IPS-18c (cell line): ENCODE results near the gene KYAT1.

Source experiments
- H3K4me3 ChIP-seq: 2 replicates; pipeline ENCODE4 v1.7.0; 2013; ENCODE audit warnings: low read depth, mild to moderate bottlenecking, low read length, moderate library complexity; ENCODE audit not compliant: insufficient read depth
- H3K9me3 ChIP-seq: one replicate; pipeline ENCODE4 v1.6.1; 2013; ENCODE audit warnings: mild to moderate bottlenecking, low read length, moderate library complexity; ENCODE audit not compliant: control insufficient read depth, insufficient read depth

Gene KYAT1

DNA sequence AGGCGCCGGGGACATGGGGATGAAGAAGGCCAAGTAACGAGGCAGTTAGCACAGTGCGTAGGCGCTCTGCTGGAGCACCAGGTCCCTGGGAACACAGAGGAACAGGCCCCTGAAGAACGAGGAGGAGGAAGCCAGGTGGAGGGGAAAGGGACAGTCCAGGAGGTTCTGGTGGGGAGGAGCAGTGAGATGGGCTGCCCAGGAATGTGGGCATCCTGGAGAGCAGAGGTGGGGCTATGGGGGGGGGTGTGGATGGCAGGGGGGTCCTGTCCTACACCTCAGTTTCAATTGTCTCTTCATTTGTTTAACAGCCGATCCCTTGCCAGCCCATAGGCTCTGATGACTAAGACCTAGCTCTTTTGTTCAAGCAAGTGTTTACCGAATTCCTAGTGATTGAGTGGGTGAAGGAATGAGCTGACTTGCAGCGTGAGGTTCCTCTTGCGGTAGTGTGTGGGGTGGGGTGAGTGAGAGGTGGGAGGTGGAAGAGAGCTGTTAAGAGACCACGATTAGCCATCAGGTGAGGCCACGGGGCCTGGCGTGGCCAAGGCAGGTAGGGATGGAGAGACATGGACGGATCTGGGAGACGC is 30.6 kb upstream of the KYAT1 start:
- Histone ChIP-seq H3K9me3 (no peaks in the 10 kb centered on the region), H3K4me3 (peak overlapping the region; percentile 15; the same call in 1 of the 2 replicates)

DNA sequence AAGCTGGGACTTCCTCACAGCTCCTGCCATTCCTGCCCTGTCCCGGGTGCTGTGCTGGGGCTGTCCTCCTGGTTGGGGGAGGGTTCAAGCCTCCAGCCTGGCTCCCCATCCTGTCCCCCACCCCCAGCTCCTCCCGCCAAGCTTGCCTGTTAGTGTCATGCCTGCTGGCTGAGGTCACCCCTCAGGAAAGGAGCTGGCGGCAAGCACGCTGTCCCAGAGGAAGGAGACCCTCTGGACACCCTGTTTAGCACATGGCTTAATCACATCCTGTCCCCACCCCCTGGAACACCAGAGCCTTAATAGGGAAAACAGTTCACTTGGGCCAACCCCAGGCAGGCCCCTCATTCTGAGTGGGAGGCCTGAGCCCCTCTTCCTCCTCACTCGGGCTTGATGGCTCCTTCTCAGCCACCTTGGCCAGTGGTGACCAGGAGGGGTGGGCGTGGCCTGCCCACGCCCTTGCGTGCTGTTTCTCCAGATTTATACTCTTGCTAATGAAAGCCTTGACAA is 29.8 kb upstream of the KYAT1 start:
- no peaks in the 10 kb centered on the region for H3K9me3 ChIP-seq
- no peak overlapping the region for H3K4me3 ChIP-seq

DNA sequence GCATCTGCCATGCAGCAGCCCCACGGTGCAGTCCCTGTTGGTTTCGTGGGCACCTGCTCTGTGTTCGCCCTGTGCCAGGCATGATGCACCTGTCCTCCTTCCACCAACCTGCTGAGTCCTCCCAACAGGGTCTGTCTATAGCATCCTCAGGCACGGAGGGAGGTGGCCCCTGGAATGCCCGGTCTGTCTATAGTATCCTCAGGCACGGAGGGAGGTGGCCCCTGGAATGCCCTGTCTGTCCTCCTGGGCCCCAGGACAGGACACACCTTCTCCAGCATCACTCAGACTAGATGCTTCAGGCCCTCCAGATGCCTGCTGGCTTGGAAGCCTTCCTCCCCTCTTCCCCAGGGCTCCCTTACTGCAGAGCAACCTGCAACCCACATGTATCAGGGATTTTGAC is 29.2 kb upstream of the KYAT1 start:
- H3K4me3 ChIP-seq = no peak overlapping the region

DNA sequence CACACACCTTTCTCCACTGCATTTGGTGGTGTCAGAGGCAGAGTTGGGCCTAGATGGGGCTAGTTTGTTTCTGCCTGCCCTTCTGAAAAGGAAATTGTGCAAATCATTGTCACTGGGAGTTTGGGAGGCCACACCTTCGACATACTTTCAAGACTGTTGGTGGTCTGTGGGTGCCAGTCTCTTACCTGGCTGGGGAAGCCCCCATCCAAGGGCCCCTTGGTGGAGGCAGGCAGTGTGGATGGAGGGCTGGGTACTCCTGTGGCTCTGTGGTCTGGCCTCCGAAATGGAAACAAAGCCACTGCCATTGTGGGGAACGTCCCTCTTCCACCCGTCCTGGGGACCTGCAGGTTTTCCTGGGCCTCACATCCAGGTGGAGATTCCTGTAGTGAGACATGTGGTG is 28.1 kb upstream of the KYAT1 start:
- Histone ChIP-seq H3K9me3 (no peaks in the 10 kb centered on the region), H3K4me3 (no peak overlapping the region)

More for the DNA sequence above, 29.2 kb upstream of the KYAT1 start:
- H3K9me3 ChIP-seq = no peaks in the 10 kb centered on the region

DNA sequence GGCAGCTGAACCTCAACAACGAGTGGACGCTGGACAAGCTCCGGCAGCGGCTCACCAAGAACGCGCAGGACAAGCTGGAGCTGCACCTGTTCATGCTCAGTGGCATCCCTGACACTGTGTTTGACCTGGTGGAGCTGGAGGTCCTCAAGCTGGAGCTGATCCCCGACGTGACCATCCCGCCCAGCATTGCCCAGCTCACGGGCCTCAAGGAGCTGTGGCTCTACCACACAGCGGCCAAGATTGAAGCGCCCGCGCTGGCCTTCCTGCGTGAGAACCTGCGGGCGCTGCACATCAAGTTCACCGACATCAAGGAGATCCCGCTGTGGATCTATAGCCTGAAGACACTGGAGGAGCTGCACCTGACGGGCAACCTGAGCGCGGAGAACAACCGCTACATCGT is 26.6 kb upstream of the KYAT1 start:
- no peaks in the 10 kb centered on the region for H3K9me3 ChIP-seq
- H3K4me3 ChIP-seq = no peak overlapping the region

DNA sequence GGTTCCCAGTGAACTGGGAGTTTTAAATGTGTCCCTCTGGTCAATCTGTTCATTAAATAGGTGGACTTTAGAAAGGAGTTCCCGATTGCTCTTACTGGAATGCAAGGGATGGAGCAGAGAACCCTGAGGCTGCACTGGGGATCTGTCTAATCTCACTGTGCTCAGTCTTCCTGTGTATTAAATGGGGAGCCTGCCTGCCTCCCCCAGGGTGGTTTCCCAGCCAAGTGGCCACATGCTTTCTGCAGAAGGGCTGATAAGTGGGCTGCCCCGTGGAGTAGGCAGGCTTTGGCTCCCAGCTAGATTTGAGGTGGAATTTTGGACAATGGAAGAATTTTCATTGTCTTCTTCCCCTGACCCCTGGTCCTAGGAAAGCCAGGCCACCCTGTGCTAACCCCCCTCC is 25.0 kb upstream of the KYAT1 start:
- no peaks in the 10 kb centered on the region for H3K9me3 ChIP-seq
- H3K4me3 ChIP-seq = no peak overlapping the region

DNA sequence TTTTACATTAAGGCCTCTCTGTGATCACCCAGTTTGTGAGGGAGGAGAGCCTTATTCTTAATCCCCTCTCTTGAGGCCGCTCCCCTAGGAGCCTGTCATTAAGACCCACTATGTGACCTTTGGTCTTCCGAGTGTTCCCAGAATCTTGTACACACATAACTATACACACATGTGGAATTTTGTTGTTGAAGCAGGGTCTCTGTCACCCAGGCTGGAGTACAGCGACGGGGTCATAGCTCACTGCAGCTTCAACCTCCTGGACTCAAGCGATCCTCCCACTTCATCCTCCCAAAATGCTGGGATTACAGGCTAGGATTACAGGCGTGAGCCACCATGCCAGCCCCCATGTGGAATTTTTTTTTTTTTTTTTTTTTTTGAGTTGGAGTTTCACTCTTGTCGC is 24.2 kb upstream of the KYAT1 start:
- no peak overlapping the region for H3K4me3 ChIP-seq
- H3K9me3 ChIP-seq = no peaks in the 10 kb centered on the region

DNA sequence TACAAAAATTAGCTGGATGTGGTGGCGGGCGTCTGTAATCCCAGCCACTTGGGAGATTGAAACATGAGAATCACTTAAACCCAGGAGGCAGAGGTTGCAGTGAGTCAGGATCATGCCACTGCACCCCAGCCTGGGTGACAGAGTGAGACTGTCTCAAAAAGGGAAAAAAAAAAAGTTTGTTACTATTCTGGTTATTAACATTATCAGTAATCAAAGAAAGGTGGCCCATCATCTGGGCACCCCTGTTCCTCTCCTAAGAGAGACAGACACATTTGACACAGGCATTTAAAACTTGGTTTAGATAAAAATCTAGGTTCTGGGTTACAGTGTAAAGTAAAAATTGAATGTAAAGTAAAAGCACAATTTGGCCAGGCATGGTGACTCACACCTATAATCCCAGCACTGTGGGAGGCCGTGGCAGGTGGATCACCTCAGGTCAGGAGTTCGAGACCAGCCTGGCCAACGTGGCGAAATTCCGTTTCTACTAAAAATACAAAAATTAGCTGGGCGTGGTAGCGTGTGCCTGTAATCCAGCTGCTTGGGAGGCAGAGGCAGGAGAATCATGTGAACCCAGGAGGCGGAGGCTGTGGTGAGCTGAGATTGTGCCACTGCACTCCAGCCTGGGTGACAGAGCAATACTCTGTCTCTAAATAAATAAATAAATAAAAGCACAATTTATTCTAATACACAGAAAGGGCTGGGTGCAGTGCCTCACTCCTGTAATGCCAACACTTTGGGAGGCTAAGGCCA is 22.3 kb upstream of the KYAT1 start:
- H3K4me3 ChIP-seq = no peak overlapping the region
- H3K9me3 ChIP-seq = no peaks in the 10 kb centered on the region

DNA sequence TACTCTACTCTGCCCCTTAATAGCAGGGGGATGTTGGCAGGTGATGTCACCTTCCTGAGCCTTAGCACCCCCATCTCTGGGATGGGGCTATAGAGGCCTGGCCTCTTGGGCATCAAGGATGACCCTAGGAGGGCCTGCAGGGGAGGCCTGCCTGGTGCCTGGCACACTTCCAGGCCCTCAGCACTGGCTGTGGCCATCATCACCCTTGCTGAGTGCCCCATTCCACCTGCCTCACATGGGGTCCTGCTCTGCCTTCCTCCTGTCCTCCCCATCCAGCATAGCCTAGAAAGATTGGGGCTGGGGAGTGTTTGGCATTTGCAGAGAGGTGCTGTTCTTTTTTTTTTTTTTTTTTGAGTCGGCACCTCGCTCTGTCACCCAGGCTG is 21.3 kb upstream of the KYAT1 start:
- H3K9me3 ChIP-seq = no peaks in the 10 kb centered on the region
- H3K4me3 ChIP-seq = no peak overlapping the region

DNA sequence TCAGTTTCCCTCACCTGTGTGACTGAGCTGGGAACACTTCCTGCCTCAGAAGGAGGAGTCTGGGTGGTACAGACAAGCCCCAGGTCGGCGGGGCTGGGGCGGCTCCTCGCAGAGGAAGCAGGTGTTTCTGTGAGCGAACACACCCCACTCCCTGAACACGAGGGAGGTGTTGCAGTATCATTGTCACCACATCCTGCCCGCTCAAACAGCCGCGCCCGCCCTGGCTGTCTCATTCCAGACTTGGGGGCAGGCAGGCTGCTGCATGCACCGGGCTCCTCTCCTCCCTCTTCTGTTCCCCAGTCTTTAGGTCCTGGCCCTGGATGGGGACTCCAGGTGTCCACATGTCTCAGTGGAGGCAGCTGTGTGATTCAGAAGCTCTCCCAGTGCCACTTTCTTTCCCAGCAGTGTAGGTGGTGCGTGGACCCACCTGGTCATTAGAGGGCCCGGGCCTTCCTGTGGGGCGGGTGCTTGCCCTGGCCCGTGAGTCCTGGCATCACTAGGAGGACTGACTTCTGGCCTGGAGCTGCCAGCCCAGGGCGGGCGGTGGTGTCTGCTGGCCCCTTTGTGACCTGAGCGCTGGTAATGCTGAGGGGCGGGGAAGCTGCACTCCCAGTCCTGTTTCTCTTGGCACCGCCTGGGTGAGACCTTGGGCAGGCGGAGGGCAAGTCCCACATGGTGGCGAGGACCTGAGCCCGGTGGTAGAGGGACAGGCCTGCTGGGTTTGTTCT is 20.8 kb upstream of the KYAT1 start:
- Histone ChIP-seq H3K4me3 (no peak overlapping the region), H3K9me3 (no peaks in the 10 kb centered on the region)

DNA sequence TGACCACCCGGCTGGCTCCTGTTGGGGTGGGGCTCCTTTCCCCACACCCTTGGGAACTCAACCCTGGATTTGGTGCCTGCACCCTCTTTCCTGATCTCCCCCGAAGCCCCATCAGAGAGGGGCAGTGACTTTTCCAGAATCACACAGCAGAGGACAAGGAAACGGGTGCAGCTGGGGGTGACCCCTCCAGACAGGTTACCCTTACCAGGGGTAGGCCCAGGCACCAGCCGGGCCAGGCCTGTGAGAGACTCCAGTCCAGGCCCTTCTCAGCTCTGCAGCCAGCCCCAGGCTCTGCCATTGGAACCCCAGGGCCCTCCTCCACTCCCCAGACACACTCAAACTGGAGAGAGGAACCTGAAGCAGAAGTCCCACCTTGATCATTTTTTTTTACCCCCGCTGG is 20.1 kb upstream of the KYAT1 start:
- no peaks in the 10 kb centered on the region for H3K9me3 ChIP-seq
- H3K4me3 ChIP-seq = no peak overlapping the region

DNA sequence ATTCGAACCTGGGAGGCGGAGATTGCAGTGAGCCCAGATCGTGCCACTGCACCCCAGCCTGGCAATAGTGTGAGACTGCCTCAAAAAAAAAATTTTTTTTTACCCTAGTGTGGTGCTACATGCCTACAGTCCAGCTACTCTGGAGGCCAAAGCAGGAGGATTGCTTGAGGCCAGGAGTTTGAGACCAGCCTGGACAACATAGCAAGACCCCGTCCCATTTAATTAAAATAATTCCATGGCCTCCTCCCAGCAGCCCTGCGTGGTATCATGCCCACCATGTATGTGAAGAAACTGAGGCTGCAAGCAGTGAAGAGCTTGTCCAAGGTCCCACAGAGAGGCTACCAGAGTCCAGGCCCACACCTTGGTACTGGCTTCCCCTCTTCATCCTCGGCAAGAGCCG is 19.6 kb upstream of the KYAT1 start:
- H3K9me3 ChIP-seq = no peaks in the 10 kb centered on the region
- no peak overlapping the region for H3K4me3 ChIP-seq

DNA sequence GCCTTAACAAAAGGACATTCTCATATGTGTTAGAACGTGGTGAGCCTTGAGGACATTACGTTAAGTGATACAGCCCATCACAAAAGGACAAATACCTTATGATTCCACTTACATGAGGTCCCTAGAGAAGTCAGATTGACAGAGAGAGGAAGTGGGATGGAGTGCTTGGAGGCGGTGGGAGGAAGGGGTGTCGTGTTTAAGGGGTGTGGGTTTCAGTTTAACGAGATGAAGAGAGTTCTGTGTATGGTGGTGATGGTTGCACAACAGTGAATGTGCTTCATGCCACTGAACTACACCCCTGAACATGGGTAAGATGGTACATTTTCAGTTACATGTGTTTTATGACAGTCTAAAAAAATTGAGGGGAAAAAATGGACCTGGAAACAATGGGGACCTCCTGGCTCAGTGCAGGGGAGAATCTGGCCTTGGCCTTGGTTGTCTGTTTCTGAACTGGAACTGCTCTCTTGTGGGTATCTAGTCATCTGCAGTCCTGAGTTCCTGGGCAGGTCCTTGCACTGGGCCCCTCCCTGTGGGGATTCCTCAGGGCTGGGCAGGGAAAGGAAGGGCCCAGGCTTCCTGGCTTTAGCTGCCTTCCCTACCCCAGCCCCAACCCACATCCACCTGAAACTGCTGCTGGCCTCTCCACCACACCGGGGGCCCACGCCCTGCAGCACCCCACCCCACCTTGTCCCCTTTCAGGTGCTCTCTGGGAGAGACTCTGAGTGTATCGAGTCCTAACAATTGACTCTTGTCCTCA is 18.0 kb upstream of the KYAT1 start:
- H3K9me3 ChIP-seq = no peaks in the 10 kb centered on the region

DNA sequence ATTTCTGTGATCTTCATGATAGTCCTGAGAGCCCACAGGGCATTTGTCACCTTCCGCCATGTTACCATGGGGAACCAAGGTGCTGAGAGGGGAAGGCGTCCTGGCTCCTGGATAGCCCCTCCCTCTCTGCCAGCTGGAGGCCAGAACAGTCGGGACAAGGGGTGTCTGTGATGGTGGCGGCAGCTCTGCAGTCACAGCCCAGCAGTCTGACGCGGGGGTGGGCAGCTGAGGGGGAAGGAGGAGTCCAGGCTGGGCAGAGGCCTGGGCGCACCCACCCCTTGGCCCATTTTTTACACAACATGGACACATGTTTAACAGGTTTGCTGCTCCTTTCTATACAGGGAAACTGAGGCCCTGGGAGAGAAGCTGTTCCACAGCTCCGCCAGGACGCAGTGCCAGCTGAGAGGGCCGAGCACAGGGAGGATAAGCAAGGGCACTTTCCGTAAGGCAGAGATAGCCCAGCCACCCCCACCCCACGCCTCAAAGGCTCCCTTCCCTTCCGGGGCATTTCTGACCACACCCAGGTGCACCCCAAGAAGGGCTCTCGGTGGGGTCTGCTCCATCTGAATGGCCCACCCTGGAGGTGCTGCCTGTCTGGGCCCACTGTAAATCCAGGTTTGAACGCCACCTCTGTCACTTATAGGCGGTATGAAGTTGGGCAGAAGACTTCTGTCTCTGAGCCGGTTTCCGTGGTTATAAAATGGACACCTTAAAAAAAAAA is 17.3 kb upstream of the KYAT1 start:
- Histone ChIP-seq H3K4me3 (no peak overlapping the region), H3K9me3 (no peaks in the 10 kb centered on the region)

More for the DNA sequence above, 18.0 kb upstream of the KYAT1 start:
- H3K4me3 ChIP-seq = no peak overlapping the region

DNA sequence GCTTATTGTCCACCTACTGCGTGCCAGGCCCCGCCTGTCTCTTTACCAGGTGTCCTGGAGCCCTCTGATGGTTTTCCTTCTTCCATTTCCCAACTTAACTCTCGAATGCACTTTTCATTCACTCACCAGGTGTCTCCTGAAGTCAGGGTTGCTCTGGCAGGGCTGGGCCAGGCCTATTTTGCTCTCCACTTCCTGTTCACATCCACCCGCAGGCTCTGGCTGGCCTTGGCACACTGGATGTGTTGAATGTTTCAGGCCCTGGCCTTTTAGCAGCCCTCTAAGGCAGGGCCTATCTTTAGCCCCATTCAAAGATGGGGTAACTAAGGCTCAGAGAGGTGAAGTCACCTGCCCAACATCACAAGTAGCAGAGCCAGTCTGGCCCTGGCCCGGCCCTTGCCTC is 16.6 kb upstream of the KYAT1 start:
- H3K9me3 ChIP-seq = no peaks in the 10 kb centered on the region

DNA sequence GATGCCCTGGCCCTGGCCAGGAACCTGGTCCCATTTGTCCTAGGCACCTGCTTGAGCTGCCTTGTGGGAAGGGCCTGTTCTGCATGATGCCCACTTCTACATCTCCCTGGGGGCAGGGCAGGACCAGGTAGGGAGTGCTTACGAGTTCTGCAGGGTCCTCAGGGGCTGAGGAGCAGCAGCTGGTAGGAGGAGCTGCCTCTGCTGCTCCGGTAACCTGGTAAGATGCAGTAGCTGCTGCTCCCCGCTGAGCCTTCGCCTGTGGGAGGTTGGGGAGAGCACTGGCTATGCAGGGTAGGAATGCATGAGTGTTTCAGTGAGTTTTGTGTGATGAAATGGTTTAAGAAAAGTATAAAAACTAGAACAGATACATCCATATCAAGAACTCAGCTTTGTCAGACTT is 13.8 kb upstream of the KYAT1 start:
- Histone ChIP-seq H3K4me3 (no peak overlapping the region), H3K9me3 (no peaks in the 10 kb centered on the region)

More for the DNA sequence above, 16.6 kb upstream of the KYAT1 start:
- H3K4me3 ChIP-seq = no peak overlapping the region

DNA sequence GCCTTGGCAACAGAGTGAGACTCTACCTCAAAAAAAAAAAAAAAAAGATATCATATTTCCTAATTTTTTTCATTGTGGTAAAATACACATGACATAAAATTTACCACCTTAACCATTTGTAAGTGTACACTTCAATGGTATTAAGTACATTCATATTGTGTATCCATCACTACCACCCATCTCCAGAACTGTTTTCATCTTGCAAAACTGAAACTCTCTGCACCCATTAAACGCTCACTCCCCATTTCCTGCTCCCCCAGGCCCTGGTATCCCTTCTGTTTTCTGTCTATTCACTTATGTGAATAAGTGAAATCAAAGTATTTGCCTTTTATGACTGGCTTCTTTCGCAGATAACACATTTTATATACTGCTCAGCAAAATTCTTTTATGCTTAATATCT is 13.0 kb upstream of the KYAT1 start:
- Histone ChIP-seq H3K9me3 (no peaks in the 10 kb centered on the region), H3K4me3 (no peak overlapping the region)
